Measurements from ENCODE around the gene MYO15A.
A peak's percentile ranks its signal among the peaks of the same experiment; 100 is the strongest.

Gene MYO15A

DNA sequence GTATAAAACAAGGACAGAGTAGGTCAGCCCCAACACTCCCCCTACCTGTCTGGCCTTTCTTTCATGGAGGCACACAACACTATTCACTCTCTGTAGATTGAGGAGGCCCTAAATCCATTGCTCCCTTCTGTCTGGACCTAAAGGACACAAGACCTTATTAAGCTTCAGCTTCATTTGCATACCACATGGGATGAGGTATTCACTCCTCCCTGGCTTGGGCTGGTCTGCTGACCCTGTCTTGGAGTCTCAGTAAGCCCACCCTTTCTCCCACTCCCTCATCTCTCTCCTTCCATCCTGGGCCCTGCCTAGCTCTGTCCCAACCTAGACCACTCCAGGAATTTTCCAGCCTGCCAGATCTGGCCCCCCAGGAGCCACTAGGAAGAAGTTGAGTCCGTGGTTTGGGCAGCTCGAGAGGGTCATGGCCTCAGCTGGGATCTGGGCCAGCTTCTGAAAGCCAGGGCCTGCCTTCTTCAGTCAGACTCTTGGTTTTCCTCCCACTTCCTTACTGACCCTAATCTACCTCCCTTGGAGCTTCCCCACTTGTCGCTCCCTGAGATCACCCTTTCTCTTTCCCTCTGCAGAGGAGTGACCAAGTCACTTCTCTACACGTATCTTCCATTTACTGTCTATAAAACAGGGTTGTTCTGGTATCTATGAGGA lies 110.3 kb downstream of the MYO15A start:
- DNase-seq (ENCODE audit: low spot score) = no peak

DNA sequence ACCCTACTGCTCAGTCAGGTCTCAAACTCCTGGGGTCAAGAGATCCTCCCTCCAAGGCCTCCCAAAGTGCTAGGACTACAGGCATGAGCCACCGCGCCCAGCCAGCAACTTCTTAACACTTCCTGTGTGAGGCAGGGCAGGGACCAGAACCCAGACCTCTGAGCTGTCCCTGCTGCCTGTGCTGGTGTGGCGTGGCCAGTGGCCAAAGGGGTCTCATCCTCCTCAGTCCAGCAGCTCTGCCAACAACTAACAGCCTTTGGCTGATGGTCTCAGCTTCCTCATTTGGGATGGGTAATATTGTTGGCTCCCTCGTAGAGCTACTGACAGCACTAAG lies 115.5 kb downstream of the MYO15A start:
- no peak for DNase-seq (ENCODE audit: low spot score)

DNA sequence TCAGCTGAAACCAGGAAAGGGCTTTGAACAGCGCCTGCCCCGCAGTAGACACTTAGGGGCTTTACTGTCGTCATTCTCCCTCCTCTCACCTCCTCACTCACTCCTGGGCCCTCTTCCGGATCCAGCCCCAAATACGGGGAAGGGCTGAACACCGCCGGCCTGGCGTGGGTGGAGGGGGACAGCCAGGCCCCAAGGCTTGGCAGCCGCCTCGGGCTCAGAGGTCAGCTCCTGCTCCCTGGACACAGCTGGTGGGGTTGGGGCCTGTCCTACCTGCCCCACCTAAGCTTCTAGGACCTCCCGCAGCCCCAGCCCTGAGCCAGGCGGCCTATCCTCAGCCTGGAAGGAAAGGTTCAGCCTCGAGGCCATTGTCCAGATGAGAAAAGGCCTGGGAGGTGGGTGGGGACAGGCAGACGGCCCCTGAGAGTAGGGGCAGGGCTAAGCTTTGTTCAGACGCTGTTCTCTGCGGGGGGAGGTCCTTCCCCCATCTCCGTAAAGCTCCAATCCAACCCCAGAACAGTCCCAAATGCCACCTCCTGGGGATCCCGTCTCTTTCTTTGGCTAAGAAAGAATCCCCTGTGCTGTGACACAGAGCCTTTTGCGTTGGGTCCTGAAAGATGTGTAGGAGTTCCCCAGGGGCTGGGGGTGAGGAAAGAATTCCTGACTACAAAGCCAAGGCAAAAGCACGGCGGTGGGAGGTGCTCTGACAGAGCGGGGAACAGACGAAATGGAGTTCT lies 116.0 kb downstream of the MYO15A start:
- no peak for DNase-seq (ENCODE audit: low spot score)

DNA sequence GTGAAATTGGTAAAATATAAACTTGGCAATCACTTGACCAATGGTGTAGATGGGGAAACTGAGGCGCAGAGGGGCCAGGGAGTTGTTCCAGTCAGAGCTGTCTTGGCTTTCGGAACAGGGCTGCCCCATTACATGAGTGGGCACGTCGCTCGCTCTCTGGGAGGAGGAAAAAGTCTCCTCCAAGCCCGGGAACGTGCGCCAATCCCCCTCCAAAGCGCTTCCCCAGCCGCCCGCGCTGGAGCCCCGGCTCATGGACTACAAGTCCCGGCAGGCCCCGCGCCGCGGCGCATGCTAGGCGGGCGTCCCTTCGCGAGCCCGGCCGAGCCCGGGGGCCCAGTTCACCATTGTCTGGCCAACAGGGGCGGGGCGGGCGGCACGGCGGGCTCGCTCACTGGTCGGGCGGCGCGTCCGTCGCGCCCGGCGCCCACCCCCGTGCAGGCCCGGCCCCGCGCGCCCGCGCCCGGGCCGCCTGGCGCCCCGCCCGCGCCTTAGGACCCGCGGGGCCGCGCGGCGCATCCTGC lies 116.6 kb downstream of the MYO15A start, which contains the start of gene LLGL1:
Gene LLGL1, plus strand, starts transcription at position 515 of the 521 bp plus-strand sequence. CDS start 48 bp downstream, outside the sequence.
- DNase-seq (ENCODE audit: low spot score) = peak; percentile 87

DNA sequence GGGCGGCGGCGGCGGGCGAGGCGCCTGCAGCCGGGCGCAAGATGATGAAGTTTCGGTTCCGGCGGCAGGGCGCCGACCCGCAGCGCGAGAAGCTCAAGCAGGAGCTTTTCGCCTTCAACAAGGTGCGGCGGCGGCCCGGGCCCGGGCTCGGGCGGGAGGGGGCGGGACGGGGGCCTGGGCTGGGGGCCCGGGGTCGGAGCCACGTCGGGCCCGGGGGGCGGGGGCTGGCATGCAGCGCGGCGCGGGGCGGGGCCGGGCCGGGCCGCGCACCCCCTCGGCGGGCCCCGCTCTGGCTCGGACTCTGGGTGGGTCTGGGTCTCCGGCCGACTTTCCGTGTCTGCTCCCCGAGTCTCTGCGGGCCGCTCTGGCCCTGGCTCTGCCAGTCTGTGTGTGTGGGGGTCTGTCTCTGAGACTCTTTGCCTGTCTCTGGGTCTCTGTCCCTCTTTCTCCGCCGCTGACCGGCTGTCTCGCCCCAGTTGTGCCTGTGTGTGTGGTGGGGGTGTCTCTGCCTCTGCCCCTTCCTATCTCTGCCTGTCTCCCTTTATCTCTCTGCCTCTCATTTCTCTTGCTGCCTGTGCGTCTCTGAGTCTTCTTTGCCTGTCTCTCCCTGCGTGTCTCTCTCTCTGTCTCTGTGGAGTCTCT lies 117.2 kb downstream of the MYO15A start:
- no peak for DNase-seq (ENCODE audit: low spot score)

DNA sequence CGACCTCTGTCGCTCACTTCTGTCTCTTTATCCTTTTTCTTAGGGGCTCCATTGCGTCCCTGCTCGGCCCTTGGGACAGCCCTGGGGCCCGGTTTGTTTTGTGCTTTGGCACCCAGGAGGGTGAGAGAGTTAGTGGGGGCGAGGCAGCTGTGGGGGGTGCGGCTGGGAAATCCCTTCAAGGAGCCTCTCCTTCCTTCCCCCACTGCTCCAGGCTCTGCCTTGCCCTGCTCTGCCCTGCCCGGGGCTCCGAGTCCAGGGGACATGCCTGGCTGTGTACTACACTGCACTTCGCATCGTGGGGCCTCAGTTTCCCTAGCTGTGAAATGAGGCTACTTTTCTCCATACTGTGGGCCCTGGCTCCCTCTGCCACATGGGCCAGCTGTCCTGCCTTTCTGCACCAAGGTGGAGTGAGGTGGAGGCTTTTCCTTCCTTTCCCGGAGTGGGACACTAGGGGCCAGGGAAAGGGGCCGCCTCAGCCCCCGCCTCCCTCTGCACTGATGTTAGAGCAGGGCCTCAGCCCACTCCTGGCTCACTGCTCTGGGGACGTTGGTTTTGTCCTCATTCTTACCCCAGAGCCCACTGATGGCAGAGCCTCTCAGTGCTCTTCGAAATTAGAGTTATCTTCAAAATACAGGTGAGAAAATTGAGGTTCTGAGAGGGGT lies 117.9 kb downstream of the MYO15A start:
- no peak for DNase-seq (ENCODE audit: low spot score)

DNA sequence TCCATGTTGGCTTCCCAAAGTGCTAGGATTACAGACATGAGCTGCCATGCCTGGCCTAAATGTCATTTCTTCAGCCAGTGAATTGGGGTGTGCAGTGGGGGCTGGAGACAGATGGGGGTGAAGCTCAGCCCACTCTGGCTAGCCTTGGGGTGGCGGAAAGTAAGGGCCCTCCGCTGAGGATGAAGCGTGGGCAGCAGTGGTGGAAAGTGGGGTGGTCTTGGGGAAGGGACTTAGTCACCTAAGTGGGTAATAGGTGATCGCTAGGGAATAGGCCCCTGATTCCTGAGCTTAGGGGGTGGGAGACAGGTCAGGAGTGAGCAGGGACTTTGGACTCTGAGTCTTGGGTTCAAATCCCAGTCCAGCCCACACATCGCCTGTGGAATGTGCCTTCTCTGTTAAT lies 119.1 kb downstream of the MYO15A start:
- DNase-seq (ENCODE audit: low spot score) = no peak

DNA sequence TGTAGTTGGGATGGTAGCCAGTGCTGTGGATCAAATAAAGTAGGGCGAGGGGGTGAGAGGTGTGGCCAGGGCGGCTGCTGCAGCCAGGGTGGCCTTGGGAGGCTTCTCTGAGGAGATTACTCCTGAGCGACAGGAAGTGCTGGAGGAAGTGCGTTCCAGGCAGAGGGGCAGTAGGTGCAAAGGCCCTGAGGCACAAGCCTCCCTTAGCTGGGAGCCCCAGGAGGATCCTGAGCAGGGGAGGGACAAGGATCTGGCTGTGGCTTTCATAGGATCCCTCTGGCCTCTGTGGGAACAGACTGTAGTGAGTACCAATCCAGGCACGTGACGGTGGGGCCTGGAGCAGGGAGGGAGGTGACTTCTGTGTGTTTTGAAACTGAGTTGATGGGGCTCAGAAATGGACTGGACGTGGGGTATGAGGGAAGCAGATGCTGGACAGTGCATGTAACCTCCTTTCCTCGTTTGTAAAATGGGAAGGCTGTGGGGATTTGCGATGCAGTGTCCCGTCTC lies 119.7 kb downstream of the MYO15A start:
- no peak for DNase-seq (ENCODE audit: low spot score)

DNA sequence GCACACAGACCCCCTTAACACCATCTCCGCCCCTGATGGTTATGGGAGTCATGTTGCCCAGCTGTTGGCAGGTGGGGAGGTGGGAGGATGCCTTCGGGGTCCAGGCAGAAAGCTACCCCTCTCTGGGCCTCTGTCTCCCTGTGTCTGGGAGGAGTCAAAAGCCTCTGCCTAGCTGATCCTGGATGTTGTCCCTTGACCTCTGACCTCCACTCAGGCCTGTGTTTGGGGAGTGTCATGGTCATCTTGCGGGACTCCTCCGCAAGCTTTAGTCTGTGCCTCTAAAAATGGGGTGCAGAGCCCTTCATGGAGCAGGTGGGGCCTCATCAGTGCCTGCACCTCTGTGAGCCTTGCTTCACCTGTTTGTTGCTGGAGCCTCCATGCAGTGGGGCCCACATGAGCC lies 120.7 kb downstream of the MYO15A start:
- DNase-seq (ENCODE audit: low spot score) = no peak

Measured in NAMALWA (cell line).